Lower lobe of right lung (tissue), 2 donors: ENCODE data around the gene MSS51. TPM values are rescaled to one million over a fixed set of nuclear protein-coding genes. Genes with fewer than 3 reads are reported as not detected.

Experiments used
- ATAC-seq, 2 donors: fragments of 200-7000 bp; cut with Tn5 transposase; one replicate each; pipeline ENCODE4 v1.9.1; 2020 to 2022; ENCODE audit warnings: mild to moderate bottlenecking in 2 of 2, moderate library complexity in 2 of 2
- DNase-seq: peaks from one replicate; pipeline ENCODE4 v3.0.0-alpha.2; 2020
- H3K27ac ChIP-seq: fragments of 200-600 bp; one replicate; pipeline ENCODE4 v1.8.0; 2022
- H3K27me3 ChIP-seq: fragments of 200-600 bp; one replicate; pipeline ENCODE4 v1.8.0; 2022; ENCODE audit warnings: low read depth
- H3K36me3 ChIP-seq: fragments of 200-600 bp; one replicate; pipeline ENCODE4 v1.8.0; 2022; ENCODE audit warnings: mild to moderate bottlenecking
- H3K4me1 ChIP-seq: fragments of 200-600 bp; one replicate; pipeline ENCODE4 v1.8.0; 2022
- H3K4me3 ChIP-seq: fragments of 200-600 bp; one replicate; pipeline ENCODE4 v1.8.0; 2022; ENCODE audit warnings: mild to moderate bottlenecking
- H3K9me3 ChIP-seq: fragments of 200-600 bp; one replicate; pipeline ENCODE4 v1.8.0; 2022
- CTCF ChIP-seq: fragments of 200-600 bp; IDR thresholded peaks from one replicate; pipeline ENCODE4 v1.8.0; 2022; ENCODE audit warnings: antibody characterized with exemption, mild to moderate bottlenecking
- intact Hi-C: fragments of 100-400 bp; cut with DNase I; formaldehyde crosslinking; loops from one replicate; pipeline ENCODE4 v1.11.0; 2022
- total RNA-seq: library from RNA; stranded (reverse); fragmentation: NEBNext Ultra II Directional; extraction: Animal tissue kit (Norgen Biotek cat#: 25700); gene quantifications from one replicate; pipeline ENCODE4 v1.2.1, GENCODE V29; 2021
- donor health status: DM: no; HTN: yes; CAD: no; lungs with severe emphysema.

The MSS51 gene
- total RNA-seq, 1 donor from 2014 or later = 2.7 TPM

DNA sequence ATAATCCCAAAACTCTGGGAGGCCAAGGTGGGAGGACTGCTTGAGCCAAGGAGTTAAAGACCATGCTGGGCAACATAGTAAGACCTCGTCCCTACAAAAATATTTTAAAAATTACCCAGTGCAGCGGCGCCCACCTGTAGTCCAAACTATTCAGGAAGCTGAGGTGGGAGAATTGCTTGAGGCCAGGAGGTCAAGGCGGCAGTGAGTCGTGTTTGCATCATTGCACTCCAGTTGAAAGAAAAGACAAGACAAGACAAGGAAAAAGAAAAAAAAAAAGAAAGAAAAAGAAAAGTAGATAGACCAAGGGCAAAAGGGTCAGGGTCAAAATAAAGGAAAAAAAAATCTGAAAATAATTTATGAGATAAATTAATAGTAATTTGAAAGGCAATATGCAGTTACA is 25.3 kb downstream of the MSS51 start:
- peaks cover 26% of the 10 kb centered on the region for H3K4me1 ChIP-seq

DNA sequence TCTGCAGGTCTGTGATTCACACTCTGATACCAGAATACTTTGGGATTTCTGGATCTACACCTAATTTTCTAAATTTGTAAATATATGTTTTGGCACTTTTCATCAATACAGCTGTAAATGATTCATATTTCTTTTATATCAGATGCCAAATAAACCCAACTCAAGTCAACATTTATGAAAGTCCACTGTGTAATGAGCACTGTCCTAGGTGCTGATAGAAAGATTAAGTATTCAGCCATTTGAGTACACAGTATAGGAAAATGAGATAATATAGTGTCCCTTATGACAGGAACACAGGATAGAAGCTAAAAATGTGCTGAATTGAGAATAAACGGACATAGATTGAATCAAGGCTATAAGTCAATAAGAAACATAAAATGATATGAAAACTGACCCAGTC is 25.9 kb downstream of the MSS51 start:
- no peaks in the 10 kb centered on the region for H3K9me3 ChIP-seq
- no peak for TF ChIP-seq CTCF
- no peak overlapping the region for H3K27ac ChIP-seq
- H3K36me3 ChIP-seq = peaks cover 7% of the 10 kb centered on the region
- intact Hi-C loops = no loop called here
- peaks cover 21% of the 10 kb centered on the region for H3K4me1 ChIP-seq
- DNase-seq = no peak
- no peaks in the 10 kb centered on the region for H3K27me3 ChIP-seq
- no peak for ATAC-seq
- H3K4me3 ChIP-seq = no peak overlapping the region

More for the DNA sequence above, 25.3 kb downstream of the MSS51 start:
- no peak overlapping the region for H3K4me3 ChIP-seq
- TF ChIP-seq CTCF = no peak
- intact Hi-C loops = no loop called here
- DNase-seq (no peak), ATAC-seq (no peak)
- no peaks in the 10 kb centered on the region for H3K27me3 ChIP-seq
- H3K36me3 ChIP-seq = peaks cover 7% of the 10 kb centered on the region
- H3K9me3 ChIP-seq = no peaks in the 10 kb centered on the region
- no peak overlapping the region for H3K27ac ChIP-seq

GRCh38 chr10:73406846-73407245 is 26.5 kb downstream of the MSS51 start:
- no peak for ATAC-seq
- TF ChIP-seq CTCF = no peak
- peaks cover 14% of the 10 kb centered on the region for H3K4me1 ChIP-seq

DNA sequence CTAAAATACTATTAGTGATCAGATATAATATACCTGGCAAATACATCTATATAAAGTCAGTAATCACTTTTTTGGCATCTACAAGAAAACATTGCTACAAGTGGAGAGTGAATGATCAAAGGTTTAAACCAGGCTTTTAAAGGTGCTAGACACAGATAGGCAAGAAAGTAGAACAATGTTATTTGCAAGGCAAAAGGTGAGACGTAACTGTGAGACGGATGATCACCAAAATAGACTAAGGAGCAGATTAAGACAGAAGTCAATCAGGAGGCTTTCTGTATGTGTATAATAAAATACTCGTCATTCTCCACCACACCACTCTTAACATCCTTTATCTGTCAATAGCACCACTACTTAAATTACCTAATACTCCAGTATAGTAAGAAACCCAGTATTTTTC is 27.8 kb downstream of the MSS51 start:
- ATAC-seq (no peak), DNase-seq (no peak)
- TF ChIP-seq CTCF = no peak
- Histone ChIP-seq H3K4me1 (peaks cover 14% of the 10 kb centered on the region), H3K27me3 (no peaks in the 10 kb centered on the region), H3K36me3 (peaks cover 9% of the 10 kb centered on the region), H3K9me3 (no peaks in the 10 kb centered on the region), H3K27ac (no peak overlapping the region), H3K4me3 (no peak overlapping the region)
- intact Hi-C loops = no loop called here

More at GRCh38 chr10:73406846-73407245, 26.5 kb downstream of the MSS51 start:
- no peak overlapping the region for H3K27ac ChIP-seq
- H3K4me3 ChIP-seq = no peak overlapping the region
- no peaks in the 10 kb centered on the region for H3K9me3 ChIP-seq
- intact Hi-C loops = no loop called here
- H3K36me3 ChIP-seq = peaks cover 7% of the 10 kb centered on the region
- H3K27me3 ChIP-seq = no peaks in the 10 kb centered on the region
- no peak for DNase-seq

DNA sequence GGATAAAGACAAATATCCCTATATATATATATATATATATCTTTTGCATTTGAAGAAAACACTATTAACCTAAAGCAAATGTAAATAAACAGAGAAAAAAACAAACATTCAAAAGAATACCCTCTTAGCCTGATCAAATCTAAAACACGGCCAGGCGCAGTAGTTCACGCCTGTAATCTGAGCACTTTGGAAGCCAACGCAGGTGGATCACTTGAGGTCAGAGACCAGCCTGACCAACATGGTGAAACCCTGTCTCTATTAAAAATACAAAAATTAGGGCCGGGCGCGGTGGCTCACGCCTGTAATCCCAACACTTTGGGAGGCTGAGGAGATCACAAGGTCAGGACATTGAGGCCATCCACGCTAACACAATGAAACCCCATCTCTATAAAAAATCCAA is 28.7 kb downstream of the MSS51 start:
- H3K9me3 ChIP-seq = no peaks in the 10 kb centered on the region
- no peaks in the 10 kb centered on the region for H3K27me3 ChIP-seq
- intact Hi-C loops = no loop called here
- no peak for TF ChIP-seq CTCF
- DNase-seq (no peak), ATAC-seq (no peak)
- peaks cover 18% of the 10 kb centered on the region for H3K36me3 ChIP-seq
- H3K4me1 ChIP-seq = peaks cover 7% of the 10 kb centered on the region
- no peak overlapping the region for H3K27ac ChIP-seq
- no peak overlapping the region for H3K4me3 ChIP-seq

DNA sequence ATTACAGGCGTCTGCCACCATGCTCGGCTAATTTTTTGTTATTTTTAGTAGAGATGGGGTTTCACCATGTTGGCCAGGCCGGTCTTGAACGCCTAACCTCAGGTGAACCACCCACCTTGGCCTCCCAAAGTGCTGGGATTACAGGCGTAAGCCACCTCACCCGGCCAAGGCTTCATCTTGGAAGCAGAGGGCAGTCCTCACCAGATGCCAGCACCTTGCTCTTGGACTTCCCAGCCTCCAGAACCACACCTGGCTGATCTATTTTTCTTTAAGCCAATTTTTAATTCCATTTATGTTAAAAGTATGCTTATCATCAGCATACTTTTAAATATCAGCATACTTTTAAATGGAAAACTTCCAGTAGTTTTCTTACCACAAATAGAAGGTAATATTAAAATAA is 31.7 kb downstream of the MSS51 start:
- no peak for TF ChIP-seq CTCF

More for the DNA sequence above, 31.7 kb downstream of the MSS51 start:
- no peaks in the 10 kb centered on the region for H3K27me3 ChIP-seq
- no peaks in the 10 kb centered on the region for H3K9me3 ChIP-seq
- peaks cover 44% of the 10 kb centered on the region for H3K36me3 ChIP-seq
- H3K4me1 ChIP-seq = peaks cover under 1% of the 10 kb centered on the region
- H3K4me3 ChIP-seq = no peak overlapping the region
- ATAC-seq = no peak
- intact Hi-C loops = no loop called here
- no peak for DNase-seq
- H3K27ac ChIP-seq = no peak overlapping the region
